Liver (tissue), 9 donors: Measurements from ENCODE around the gene HSD17B1. TPM values are rescaled to one million over a fixed set of nuclear protein-coding genes. Genes with fewer than 3 reads are reported as not detected.

Experiments
- DNase-seq: peaks from one replicate; pipeline ENCODE4 v3.0.0-alpha.2; 2017; ENCODE audit warnings: low spot score
- H3K27ac ChIP-seq, 2 donors: one replicate each; pipeline ENCODE4 v1.7.0; 2013; ENCODE audit warnings: inconsistent platforms in 2 of 2, low read length in 2 of 2, control low read depth in 1 of 2, low read depth in 1 of 2, mild to moderate bottlenecking in 1 of 2
- H3K27me3 ChIP-seq, 4 donors: one replicate each; pipeline versions ENCODE4 v1.6.1 to v1.7.0; 2013; ENCODE audit warnings: low read length in 3 of 4, inconsistent platforms in 1 of 4, mild to moderate bottlenecking in 1 of 4, moderate library complexity in 1 of 4; ENCODE audit not compliant: control insufficient read depth in 4 of 4, insufficient read depth in 4 of 4
- H3K36me3 ChIP-seq, 4 donors: one replicate each; pipeline versions ENCODE4 v1.6.1 to v1.7.0; 2013; ENCODE audit warnings: low read length in 3 of 4, mild to moderate bottlenecking in 3 of 4, low read depth in 1 of 4, moderate library complexity in 1 of 4; ENCODE audit not compliant: control insufficient read depth in 4 of 4, insufficient read depth in 3 of 4
- H3K4me1 ChIP-seq, 4 donors: one replicate each; pipeline versions ENCODE4 v1.6.1 to v1.7.0; 2013; ENCODE audit warnings: low read length in 3 of 4, mild to moderate bottlenecking in 3 of 4, moderate library complexity in 1 of 4; ENCODE audit not compliant: control insufficient read depth in 4 of 4, insufficient read depth in 4 of 4
- H3K4me3 ChIP-seq, 3 donors: one replicate each; pipeline versions ENCODE4 v1.6.1 to v1.7.0; 2013; ENCODE audit warnings: low read length in 3 of 3, control low read depth in 1 of 3, low read depth in 1 of 3, mild to moderate bottlenecking in 1 of 3
- H3K9ac ChIP-seq, 2 donors: one replicate each; pipeline ENCODE4 v1.7.0; 2013; ENCODE audit warnings: low read length in 2 of 2, mild to moderate bottlenecking in 2 of 2, moderate library complexity in 2 of 2, control low read depth in 1 of 2, low read depth in 1 of 2
- H3K9me3 ChIP-seq, 4 donors: one replicate each; pipeline versions ENCODE4 v1.6.1 to v1.7.0; 2013; ENCODE audit warnings: low read length in 3 of 4; ENCODE audit not compliant: control insufficient read depth in 4 of 4
- ATF3 ChIP-seq: IDR thresholded peaks from 2 replicates; pipeline ENCODE4 v1.6.1; 2016; ENCODE audit warnings: antibody characterized with exemption
- EGR1 ChIP-seq, 2 donors: IDR thresholded peaks; 2 replicates each; pipeline ENCODE4 v1.6.1; 2016 to 2018; ENCODE audit warnings: antibody characterized with exemption in 2 of 2, low read depth in 2 of 2
- FOXA1 ChIP-seq: IDR thresholded peaks from 2 replicates; pipeline ENCODE4 v1.6.1; 2016; ENCODE audit warnings: antibody characterized with exemption
- FOXA2 ChIP-seq: IDR thresholded peaks from 2 replicates; pipeline ENCODE4 v1.6.1; 2016; ENCODE audit warnings: antibody characterized with exemption
- GABPA ChIP-seq, 2 donors: IDR thresholded peaks in 1 of 2; conservative IDR thresholded peaks in 1 of 2; 2 replicates each; pipeline ENCODE4 v1.6.1; 2016; ENCODE audit warnings: antibody characterized with exemption in 2 of 2, mild to moderate bottlenecking in 1 of 2, moderate library complexity in 1 of 2
- HNF4A ChIP-seq, 2 donors: conservative IDR thresholded peaks; 2 replicates each; pipeline ENCODE4 v1.6.1; 2016; ENCODE audit warnings: antibody characterized with exemption in 2 of 2, mild to moderate bottlenecking in 2 of 2
- HNF4G ChIP-seq: IDR thresholded peaks from 2 replicates; pipeline ENCODE4 v1.6.1; 2016; ENCODE audit warnings: antibody characterized with exemption
- JUND ChIP-seq, 2 donors: IDR thresholded peaks; 2 replicates each; pipeline ENCODE4 v1.6.1; 2016; ENCODE audit warnings: antibody characterized with exemption in 2 of 2
- NR2F2 ChIP-seq: IDR thresholded peaks from 2 replicates; pipeline ENCODE4 v1.6.1; 2016; ENCODE audit warnings: antibody characterized with exemption
- RAD21 ChIP-seq, 2 donors: IDR thresholded peaks; 2 replicates each; pipeline ENCODE4 v1.6.1; 2016; ENCODE audit warnings: antibody characterized with exemption in 2 of 2, mild to moderate bottlenecking in 2 of 2
- RXRA ChIP-seq, 2 donors: IDR thresholded peaks; 2 replicates each; pipeline ENCODE4 v1.6.1; 2017 to 2018; ENCODE audit warnings: antibody characterized with exemption in 2 of 2, mild to moderate bottlenecking in 1 of 2
- SP1 ChIP-seq: IDR thresholded peaks from 2 replicates; pipeline ENCODE4 v1.6.1; 2018; ENCODE audit warnings: antibody characterized with exemption, mild to moderate bottlenecking
- TAF1 ChIP-seq: conservative IDR thresholded peaks from 2 replicates; pipeline ENCODE4 v1.6.1; 2016; ENCODE audit warnings: antibody characterized with exemption, mild to moderate bottlenecking
- YY1 ChIP-seq: IDR thresholded peaks from 2 replicates; pipeline ENCODE4 v1.6.1; 2016; ENCODE audit warnings: antibody characterized with exemption, mild to moderate bottlenecking
- WGBS: extraction: QIAGEN DNeasy Blood & Tissue Kit; methylation state at CpG from one replicate; pipeline ENCODE4 v1.1.7; 2013; 5-methylcytosine and 5-hydroxymethylcytosine counted together
- polyA plus RNA-seq, 2 donors: library from polyadenylated mRNA; stranded (reverse) in 1 of 2; unstranded in 1 of 2; fragments of 200-250 nt in 1 of 2; fragments of >200 nt in 1 of 2; fragmentation: Nextera tagmentation in 1 of 2; extraction: Ambion mirVana in 1 of 2; gene quantifications; one replicate each; pipeline versions ENCODE4 v1.2.1 to v1.2.3, GENCODE V29; 2013 to 2015
- total RNA-seq, 2 donors: library from RNA; depleted of rRNA; stranded (reverse); fragments of >200 nt; gene quantifications; one replicate each; pipeline ENCODE4 v1.2.3, GENCODE V29; 2014
- TF ChIP-seq, protein P1 (sequence below): IDR thresholded peaks from 2 replicates; pipeline ENCODE4 v1.6.1; 2016; ENCODE audit warnings: antibody characterized with exemption
- TF ChIP-seq, protein P2 (sequence below): fragments of 150-350 bp; IDR thresholded peaks from 2 replicates; pipeline ENCODE4 v1.5.1; 2017; ENCODE audit warnings: improper control_type of control experiment, low read depth, low read length; ENCODE audit not compliant: missing input control
- TF ChIP-seq, protein P3 (sequence below): IDR thresholded peaks from 2 replicates; pipeline ENCODE4 v1.6.1; 2016; ENCODE audit warnings: antibody characterized with exemption, mild to moderate bottlenecking
- TF ChIP-seq, protein P4 (sequence below): IDR thresholded peaks from 2 replicates; pipeline ENCODE4 v1.6.1; 2016; ENCODE audit warnings: antibody characterized with exemption
- donor health status: healthy.
- donor health status: healthy.
- donor health status: healthy.
- donor health status: healthy.
- donor health status: healthy.

HSD17B1 gene
- total and polyA plus RNA-seq, 4 donors, result 0.67 to 1.8 (median 1.0) TPM

GRCh38 chr17:42541041-42541833 is 11.5 kb upstream of the HSD17B1 start:
- no peak for DNase-seq

More at GRCh38 chr17:42541041-42541833, 11.5 kb upstream of the HSD17B1 start:
- Histone ChIP-seq H3K4me3 (no peak overlapping the region), H3K27me3 (no peaks in the 10 kb centered on the region), H3K27ac (peak overlapping the region; percentile 67 to 81), H3K36me3 (peaks cover 6 to 20% (median 12%) of the 10 kb centered on the region in 4 donors), H3K4me1 (peaks cover 16 to 31% (median 25%) of the 10 kb centered on the region in 4 donors), H3K9ac (no peak overlapping the region), H3K9me3 (no peaks in the 10 kb centered on the region)
- WGBS, result 66% methylated on average over 17 of the region's 17 CpGs
- TF ChIP-seq, protein P1, sequence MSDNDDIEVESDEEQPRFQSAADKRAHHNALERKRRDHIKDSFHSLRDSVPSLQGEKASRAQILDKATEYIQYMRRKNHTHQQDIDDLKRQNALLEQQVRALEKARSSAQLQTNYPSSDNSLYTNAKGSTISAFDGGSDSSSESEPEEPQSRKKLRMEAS, result peak; percentile 72
- peak; percentile 64 to 86 for TF ChIP-seq JUND (IDR thresholded peaks at IDR 0.05)
- peak; percentile 58 to 76 for TF ChIP-seq HNF4A (conservative IDR thresholded peaks at IDR 0.05)
- peak in 1 of 2 donors; percentile 33 for TF ChIP-seq GABPA (IDR thresholded peaks at IDR 0.05 in 1 of 2, conservative IDR thresholded peaks at IDR 0.05 in 1 of 2)
- TF ChIP-seq SP1, result peak; percentile 77
- TF ChIP-seq FOXA1, result no peak
- TF ChIP-seq, protein P2, sequence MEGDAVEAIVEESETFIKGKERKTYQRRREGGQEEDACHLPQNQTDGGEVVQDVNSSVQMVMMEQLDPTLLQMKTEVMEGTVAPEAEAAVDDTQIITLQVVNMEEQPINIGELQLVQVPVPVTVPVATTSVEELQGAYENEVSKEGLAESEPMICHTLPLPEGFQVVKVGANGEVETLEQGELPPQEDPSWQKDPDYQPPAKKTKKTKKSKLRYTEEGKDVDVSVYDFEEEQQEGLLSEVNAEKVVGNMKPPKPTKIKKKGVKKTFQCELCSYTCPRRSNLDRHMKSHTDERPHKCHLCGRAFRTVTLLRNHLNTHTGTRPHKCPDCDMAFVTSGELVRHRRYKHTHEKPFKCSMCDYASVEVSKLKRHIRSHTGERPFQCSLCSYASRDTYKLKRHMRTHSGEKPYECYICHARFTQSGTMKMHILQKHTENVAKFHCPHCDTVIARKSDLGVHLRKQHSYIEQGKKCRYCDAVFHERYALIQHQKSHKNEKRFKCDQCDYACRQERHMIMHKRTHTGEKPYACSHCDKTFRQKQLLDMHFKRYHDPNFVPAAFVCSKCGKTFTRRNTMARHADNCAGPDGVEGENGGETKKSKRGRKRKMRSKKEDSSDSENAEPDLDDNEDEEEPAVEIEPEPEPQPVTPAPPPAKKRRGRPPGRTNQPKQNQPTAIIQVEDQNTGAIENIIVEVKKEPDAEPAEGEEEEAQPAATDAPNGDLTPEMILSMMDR, result no peak
- peak; percentile 71 to 88 for TF ChIP-seq RXRA (IDR thresholded peaks at IDR 0.05)
- no peak for TF ChIP-seq RAD21 (IDR thresholded peaks at IDR 0.05)
- TF ChIP-seq NR2F2, result no peak
- TF ChIP-seq ATF3, result no peak
- peak in 1 of 2 donors; percentile 13 for TF ChIP-seq EGR1 (IDR thresholded peaks at IDR 0.05; ENCODE audit: low read depth in 2 of 2)
- TF ChIP-seq HNF4G, result peak; percentile 35
- no peak for TF ChIP-seq YY1
- TF ChIP-seq, protein P3, sequence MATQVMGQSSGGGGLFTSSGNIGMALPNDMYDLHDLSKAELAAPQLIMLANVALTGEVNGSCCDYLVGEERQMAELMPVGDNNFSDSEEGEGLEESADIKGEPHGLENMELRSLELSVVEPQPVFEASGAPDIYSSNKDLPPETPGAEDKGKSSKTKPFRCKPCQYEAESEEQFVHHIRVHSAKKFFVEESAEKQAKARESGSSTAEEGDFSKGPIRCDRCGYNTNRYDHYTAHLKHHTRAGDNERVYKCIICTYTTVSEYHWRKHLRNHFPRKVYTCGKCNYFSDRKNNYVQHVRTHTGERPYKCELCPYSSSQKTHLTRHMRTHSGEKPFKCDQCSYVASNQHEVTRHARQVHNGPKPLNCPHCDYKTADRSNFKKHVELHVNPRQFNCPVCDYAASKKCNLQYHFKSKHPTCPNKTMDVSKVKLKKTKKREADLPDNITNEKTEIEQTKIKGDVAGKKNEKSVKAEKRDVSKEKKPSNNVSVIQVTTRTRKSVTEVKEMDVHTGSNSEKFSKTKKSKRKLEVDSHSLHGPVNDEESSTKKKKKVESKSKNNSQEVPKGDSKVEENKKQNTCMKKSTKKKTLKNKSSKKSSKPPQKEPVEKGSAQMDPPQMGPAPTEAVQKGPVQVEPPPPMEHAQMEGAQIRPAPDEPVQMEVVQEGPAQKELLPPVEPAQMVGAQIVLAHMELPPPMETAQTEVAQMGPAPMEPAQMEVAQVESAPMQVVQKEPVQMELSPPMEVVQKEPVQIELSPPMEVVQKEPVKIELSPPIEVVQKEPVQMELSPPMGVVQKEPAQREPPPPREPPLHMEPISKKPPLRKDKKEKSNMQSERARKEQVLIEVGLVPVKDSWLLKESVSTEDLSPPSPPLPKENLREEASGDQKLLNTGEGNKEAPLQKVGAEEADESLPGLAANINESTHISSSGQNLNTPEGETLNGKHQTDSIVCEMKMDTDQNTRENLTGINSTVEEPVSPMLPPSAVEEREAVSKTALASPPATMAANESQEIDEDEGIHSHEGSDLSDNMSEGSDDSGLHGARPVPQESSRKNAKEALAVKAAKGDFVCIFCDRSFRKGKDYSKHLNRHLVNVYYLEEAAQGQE, result no peak
- TF ChIP-seq, protein P4, sequence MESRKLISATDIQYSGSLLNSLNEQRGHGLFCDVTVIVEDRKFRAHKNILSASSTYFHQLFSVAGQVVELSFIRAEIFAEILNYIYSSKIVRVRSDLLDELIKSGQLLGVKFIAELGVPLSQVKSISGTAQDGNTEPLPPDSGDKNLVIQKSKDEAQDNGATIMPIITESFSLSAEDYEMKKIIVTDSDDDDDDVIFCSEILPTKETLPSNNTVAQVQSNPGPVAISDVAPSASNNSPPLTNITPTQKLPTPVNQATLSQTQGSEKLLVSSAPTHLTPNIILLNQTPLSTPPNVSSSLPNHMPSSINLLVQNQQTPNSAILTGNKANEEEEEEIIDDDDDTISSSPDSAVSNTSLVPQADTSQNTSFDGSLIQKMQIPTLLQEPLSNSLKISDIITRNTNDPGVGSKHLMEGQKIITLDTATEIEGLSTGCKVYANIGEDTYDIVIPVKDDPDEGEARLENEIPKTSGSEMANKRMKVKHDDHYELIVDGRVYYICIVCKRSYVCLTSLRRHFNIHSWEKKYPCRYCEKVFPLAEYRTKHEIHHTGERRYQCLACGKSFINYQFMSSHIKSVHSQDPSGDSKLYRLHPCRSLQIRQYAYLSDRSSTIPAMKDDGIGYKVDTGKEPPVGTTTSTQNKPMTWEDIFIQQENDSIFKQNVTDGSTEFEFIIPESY, result peak; percentile 18
- no peak for TF ChIP-seq FOXA2
- no peak for TF ChIP-seq TAF1
